WTC11 (cell line): ENCODE data around the gene SF3B5. TPM values are rescaled to one million over a fixed set of nuclear protein-coding genes. Genes with fewer than 3 reads are reported as not detected.

Source experiments
- ATAC-seq: fragments of 200-7000 bp; cut with Tn5 transposase; 2 replicates; pipeline ENCODE4 v1.10.0; 2021; ENCODE audit warnings: mild to moderate bottlenecking, moderate library complexity
- CTCF ChIA-PET: fragments of 300-600 bp; sonication (Branson Sonifier 250); formaldehyde crosslinking; loops from one replicate; lab custom pipeline; 2021; ENCODE audit warnings: antibody characterized with exemption; lab: Charles Lee
- POLR2A ChIA-PET: fragments of 350-600 bp; sonication (Branson Sonifier 250); formaldehyde crosslinking; loops from one replicate; lab custom pipeline; 2021; ENCODE audit warnings: antibody characterized with exemption; lab: Charles Lee
- DNase-seq: peaks from one replicate; pipeline ENCODE4 v3.0.0; 2021; ENCODE audit warnings: low spot score
- H3K27ac Mint-ChIP-seq: 2 replicates; pipeline ENCODE4 v1.8.0; 2021; ENCODE audit warnings: mixed read lengths
- H3K27me3 Mint-ChIP-seq: 2 replicates; pipeline ENCODE4 v1.8.0; 2021; ENCODE audit warnings: low read depth, mild to moderate bottlenecking, moderate library complexity, mixed read lengths
- H3K36me3 Mint-ChIP-seq: 2 replicates; pipeline ENCODE4 v1.8.0; 2021; ENCODE audit warnings: mixed read lengths
- H3K4me1 Mint-ChIP-seq: 2 replicates; pipeline ENCODE4 v1.8.0; 2022; ENCODE audit warnings: mixed read lengths
- H3K4me3 Mint-ChIP-seq: 2 replicates; pipeline ENCODE4 v1.8.0; 2021; ENCODE audit warnings: mild to moderate bottlenecking, moderate library complexity, mixed read lengths
- H3K9me3 Mint-ChIP-seq: 2 replicates; pipeline ENCODE4 v1.8.0; 2021; ENCODE audit warnings: mixed read lengths
- AR ChIP-seq: fragments of 250-450 bp; sonication (Bioruptor Pico); IDR thresholded peaks from 2 replicates; pipeline ENCODE4 v1.9.0; 2021; ENCODE audit warnings: mild to moderate bottlenecking
- ARID4B ChIP-seq: sonication (generic); formaldehyde crosslinking; IDR thresholded peaks from 2 replicates; pipeline ENCODE4 v1.8.0; 2023; ENCODE audit warnings: missing genetic modification reagents, mild to moderate bottlenecking, borderline replicate concordance
- ATF1 ChIP-seq: sonication (generic); formaldehyde crosslinking; IDR thresholded peaks from 2 replicates; pipeline ENCODE4 v1.8.1; 2023; ENCODE audit warnings: mild to moderate bottlenecking, moderate library complexity, missing genetic modification reagents
- CREB1 ChIP-seq: sonication (generic); formaldehyde crosslinking; IDR thresholded peaks from 2 replicates; pipeline ENCODE4 v1.8.0; 2023; ENCODE audit warnings: mild to moderate bottlenecking, missing genetic modification reagents
- E2F4 ChIP-seq: sonication (generic); formaldehyde crosslinking; IDR thresholded peaks from 2 replicates; pipeline ENCODE4 v1.8.1; 2022; ENCODE audit warnings: low read depth, mild to moderate bottlenecking, moderate library complexity, missing genetic modification reagents, borderline replicate concordance
- ELF4 ChIP-seq: sonication (generic); formaldehyde crosslinking; IDR thresholded peaks from 2 replicates; pipeline ENCODE4 v1.8.1; 2022; ENCODE audit warnings: low read depth, mild to moderate bottlenecking, moderate library complexity, missing genetic modification reagents
- ERG ChIP-seq: fragments of 250-450 bp; sonication (Bioruptor Pico); IDR thresholded peaks from 2 replicates; pipeline ENCODE4 v1.8.0; 2021; ENCODE audit warnings: mild to moderate bottlenecking
- FOXJ3 ChIP-seq: sonication (generic); formaldehyde crosslinking; IDR thresholded peaks from 2 replicates; pipeline ENCODE4 v1.9.0; 2021; ENCODE audit warnings: missing genetic modification reagents, mild to moderate bottlenecking, borderline replicate concordance
- JAZF1 ChIP-seq: fragments of 250-450 bp; sonication (Bioruptor Pico); IDR thresholded peaks from 2 replicates; pipeline ENCODE4 v1.9.0; 2021; ENCODE audit warnings: moderate library complexity, mild to moderate bottlenecking, inconsistent platforms
- MAX ChIP-seq: sonication (generic); formaldehyde crosslinking; IDR thresholded peaks from 2 replicates; pipeline ENCODE4 v1.8.0; 2022; ENCODE audit warnings: mild to moderate bottlenecking, missing genetic modification reagents
- MYBL2 ChIP-seq: sonication (generic); formaldehyde crosslinking; IDR thresholded peaks from 2 replicates; pipeline ENCODE4 v1.8.1; 2023; ENCODE audit warnings: mild to moderate bottlenecking, moderate library complexity, missing genetic modification reagents
- PRRX2 ChIP-seq: fragments of 250-450 bp; sonication (Bioruptor Pico); IDR thresholded peaks from 2 replicates; pipeline ENCODE4 v1.8.0; 2021; ENCODE audit warnings: mild to moderate bottlenecking
- SP1 ChIP-seq: sonication (generic); formaldehyde crosslinking; conservative IDR thresholded peaks from 2 replicates; pipeline ENCODE4 v1.8.1; 2022; ENCODE audit warnings: missing genetic modification reagents
- STAT6 ChIP-seq: sonication (generic); formaldehyde crosslinking; conservative IDR thresholded peaks from 2 replicates; pipeline ENCODE4 v1.8.1; 2023; ENCODE audit warnings: mild to moderate bottlenecking, low read depth, missing genetic modification reagents, moderate library complexity
- TP53 ChIP-seq: sonication (generic); formaldehyde crosslinking; IDR thresholded peaks from 2 replicates; pipeline ENCODE4 v1.8.1; 2023; ENCODE audit warnings: mild to moderate bottlenecking, missing genetic modification reagents
- USF2 ChIP-seq: sonication (generic); formaldehyde crosslinking; IDR thresholded peaks from 2 replicates; pipeline ENCODE4 v1.8.1; 2023; ENCODE audit warnings: mild to moderate bottlenecking, missing genetic modification reagents, moderate library complexity
- ZBTB43 ChIP-seq: sonication (generic); formaldehyde crosslinking; IDR thresholded peaks from 2 replicates; pipeline ENCODE4 v1.8.1; 2023; ENCODE audit warnings: mild to moderate bottlenecking, missing genetic modification reagents
- ZMAT4 ChIP-seq: fragments of 250-450 bp; sonication (Bioruptor Pico); IDR thresholded peaks from 2 replicates; pipeline ENCODE4 v1.9.0; 2021; ENCODE audit warnings: mild to moderate bottlenecking
- ZNF423 ChIP-seq: fragments of 250-450 bp; sonication (Bioruptor Pico); IDR thresholded peaks from 2 replicates; pipeline ENCODE4 v2.1.2; 2022; ENCODE audit warnings: mild to moderate bottlenecking, moderate library complexity
- total RNA-seq: library from RNA; stranded (reverse); gene quantifications from 3 replicates; pipeline ENCODE4 v1.2.3, GENCODE V29; 2021

SF3B5 gene
- total RNA-seq, 1 experiment from 2014 or later = 181 TPM

GRCh38 chr6:144064402-144065212, 30.8 kb downstream of the SF3B5 start:
- Mint-ChIP-seq H3K4me3 (peak overlapping the region; percentile 77), H3K36me3 (no peaks in the 10 kb centered on the region), H3K27ac (no peak overlapping the region), H3K27me3 (peaks cover 94% of the 10 kb centered on the region), H3K4me1 (peaks cover 38% of the 10 kb centered on the region), H3K9me3 (no peaks in the 10 kb centered on the region)
- CTCF ChIA-PET = interaction anchor here (0.5 to 3.9 kb wide), 10 partner anchors 23 to 489 kb away, joined by 3 to 21 read pairs (median 5); partner anchors contain the start of gene SF3B5
- ATAC-seq (peak; percentile 43), DNase-seq (peak; percentile 49)
- POLR2A ChIA-PET = interaction anchor here (1.0 kb wide), 1 partner anchor 30 kb away, joined by 4 read pairs; no protein-coding TSS in a partner anchor
- no peak for TF ChIP-seq ZMAT4 (CRISPR knock-in tag)
- TF ChIP-seq ERG (CRISPR knock-in tag) = no peak
- TF ChIP-seq ELF4 (CRISPR knock-in tag) = 0 out of 2 replicates have a peak, but pooled peaks have one; percentile 26
- TF ChIP-seq PRRX2 (CRISPR knock-in tag) = no peak
- TF ChIP-seq CREB1 (CRISPR knock-in tag) = no peak
- TF ChIP-seq MYBL2 (CRISPR knock-in tag) = 0 out of 2 replicates have a peak, but pooled peaks have one; percentile 65
- no peak for TF ChIP-seq ATF1 (CRISPR knock-in tag)
- TF ChIP-seq STAT6 (CRISPR knock-in tag) = no peak
- TF ChIP-seq TP53 (CRISPR knock-in tag) = no peak
- no peak for TF ChIP-seq JAZF1 (CRISPR knock-in tag)
- no peak for TF ChIP-seq E2F4 (CRISPR knock-in tag)
- no peak for TF ChIP-seq FOXJ3 (CRISPR knock-in tag)
- TF ChIP-seq MAX = no peak; the same call in 1 of the 2 replicates
- no peak for TF ChIP-seq ARID4B (CRISPR knock-in tag)
- no peak for TF ChIP-seq AR (CRISPR knock-in tag)
- TF ChIP-seq USF2 (CRISPR knock-in tag) = no peak
- TF ChIP-seq ZNF423 (CRISPR knock-in tag) = no peak
- 0 out of 2 replicates have a peak, but pooled peaks have one; percentile 6 for TF ChIP-seq SP1
- TF ChIP-seq ZBTB43 (CRISPR knock-in tag) = no peak; the same call in 1 of the 2 replicates
